Measurements from ENCODE around the gene ARAP1.
A peak's percentile ranks its signal among the peaks of the same experiment; 100 is the strongest.

The ARAP1 gene

DNA sequence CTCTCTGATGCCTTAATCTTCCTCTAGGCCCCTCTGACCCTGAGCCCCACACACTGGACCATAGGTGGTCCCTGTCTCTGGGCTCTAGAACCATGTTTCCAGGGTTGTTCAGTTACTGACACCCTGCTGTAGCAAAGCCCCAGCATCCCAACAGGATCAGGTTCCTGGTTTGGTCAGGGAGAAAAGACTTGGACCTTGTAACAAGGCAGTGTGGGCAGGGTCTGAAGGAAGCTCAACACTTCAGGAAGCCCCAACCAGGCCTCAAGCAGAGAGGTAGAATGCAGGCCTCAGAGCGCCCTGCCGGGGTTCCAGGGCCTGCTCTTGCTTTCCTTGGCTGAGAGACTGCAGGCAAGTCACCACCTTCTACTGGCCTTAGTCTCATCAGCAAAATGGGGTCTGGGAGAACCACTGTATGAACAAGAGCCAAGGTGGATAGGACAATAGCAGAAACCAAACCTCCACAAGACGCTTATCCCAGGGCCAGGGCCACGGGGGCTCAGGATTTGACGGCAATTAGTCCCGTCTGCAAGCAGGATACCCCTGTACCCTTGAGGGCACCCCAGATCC lies 4.8 kb downstream of the ARAP1 start:
- no peak for ATAC-seq (ENCODE audit: low read depth)
- peaks cover 5% of the 10 kb centered on the region for H3K36me3 Mint-ChIP-seq
- DNase-seq (ENCODE audit: low spot score in 2 of 2) = no peak
- no peaks in the 10 kb centered on the region for H3K27me3 Mint-ChIP-seq
- peaks cover 60% of the 10 kb centered on the region for H3K4me1 Mint-ChIP-seq
- no peaks in the 10 kb centered on the region for H3K9me3 Mint-ChIP-seq
- H3K27ac Mint-ChIP-seq = peak overlapping the region; percentile 78
- H3K4me3 Mint-ChIP-seq = no peak overlapping the region

DNA sequence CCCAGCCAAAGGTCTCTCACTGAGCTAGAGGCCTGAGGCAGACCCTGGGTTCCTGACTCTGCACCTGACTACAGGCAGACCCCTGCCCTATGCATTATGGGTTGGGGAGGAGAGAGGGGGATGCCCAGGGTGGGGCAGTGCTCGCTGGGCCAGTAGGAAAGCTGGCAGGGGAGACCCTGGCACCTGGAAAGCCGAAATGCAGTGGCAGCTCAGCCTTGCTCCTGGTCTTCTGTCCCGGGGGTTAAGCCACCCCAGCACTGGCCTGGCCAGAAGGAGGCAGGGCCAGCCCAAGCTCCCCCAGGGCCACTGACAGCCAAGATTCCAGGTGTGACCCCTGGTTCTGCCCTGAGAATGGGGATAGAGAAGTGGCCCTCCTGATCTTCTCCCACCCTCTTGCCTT lies 5.4 kb downstream of the ARAP1 start:
- ATAC-seq (ENCODE audit: low read depth) = no peak
- Mint-ChIP-seq H3K27me3 (no peaks in the 10 kb centered on the region), H3K4me1 (peaks cover 66% of the 10 kb centered on the region)

DNA sequence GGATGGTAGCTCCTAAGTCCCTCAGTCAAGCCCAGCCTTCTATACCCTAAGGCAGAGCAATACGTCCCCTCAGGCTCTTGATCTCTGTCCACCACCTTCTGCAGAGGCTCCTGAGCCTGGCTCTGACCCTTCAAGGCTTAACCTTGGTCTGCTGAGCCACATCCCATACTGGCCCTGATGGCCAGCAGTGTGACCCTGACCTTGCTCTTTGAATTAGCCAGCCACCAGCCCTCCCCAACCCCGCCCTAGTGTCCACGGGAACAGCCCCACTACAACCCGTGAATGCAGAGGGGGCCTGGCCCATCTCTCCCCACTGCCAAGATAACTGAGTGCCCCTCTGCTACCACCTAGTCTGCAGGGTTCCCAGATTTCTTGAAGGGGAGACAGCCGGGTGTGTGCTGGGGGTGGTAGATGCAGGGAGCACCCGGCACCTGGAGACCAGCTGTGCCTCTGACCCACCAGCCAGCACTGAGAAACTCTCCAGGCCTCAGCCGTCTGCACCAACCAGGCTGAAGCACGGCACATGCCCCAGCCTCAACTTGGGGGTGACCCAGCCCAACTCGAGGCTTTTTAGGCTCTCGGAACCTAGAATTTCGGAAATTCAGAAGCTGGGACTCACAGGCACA lies 6.2 kb downstream of the ARAP1 start:
- Mint-ChIP-seq H3K9me3 (no peaks in the 10 kb centered on the region), H3K27ac (peak overlapping the region; percentile 66), H3K4me1 (peaks cover 68% of the 10 kb centered on the region), H3K27me3 (no peaks in the 10 kb centered on the region), H3K36me3 (peaks cover 5% of the 10 kb centered on the region), H3K4me3 (no peak overlapping the region)
- DNase-seq (ENCODE audit: low spot score in 2 of 2) = no peak
- ATAC-seq (ENCODE audit: low read depth) = no peak

More for the DNA sequence above, 5.4 kb downstream of the ARAP1 start:
- Mint-ChIP-seq H3K27ac (peak overlapping the region; percentile 66), H3K9me3 (no peaks in the 10 kb centered on the region), H3K36me3 (peaks cover 5% of the 10 kb centered on the region), H3K4me3 (no peak overlapping the region)
- DNase-seq (ENCODE audit: low spot score in 2 of 2) = no peak

DNA sequence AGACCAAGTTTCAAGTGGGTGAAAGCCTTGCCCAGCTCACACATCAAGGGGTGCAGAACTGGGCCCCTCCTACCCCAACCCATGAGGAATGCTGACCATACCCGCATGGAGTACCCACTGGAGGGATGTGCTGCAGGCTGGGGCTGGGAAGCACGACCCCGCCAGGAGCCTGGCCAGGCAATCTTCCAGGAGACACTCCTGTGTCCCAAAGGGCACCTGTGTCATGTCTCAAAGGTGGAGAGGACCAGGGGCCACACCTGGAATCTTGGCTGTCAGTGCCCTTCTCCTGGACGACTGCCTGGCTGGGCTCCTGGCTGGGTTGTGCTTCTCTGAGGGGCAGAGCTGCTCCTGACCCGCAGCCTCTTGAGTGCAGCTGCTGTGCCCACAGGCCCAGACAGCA lies 6.7 kb downstream of the ARAP1 start:
- Mint-ChIP-seq H3K27me3 (no peaks in the 10 kb centered on the region), H3K4me3 (no peak overlapping the region), H3K4me1 (peaks cover 68% of the 10 kb centered on the region), H3K27ac (peak overlapping the region; percentile 66), H3K36me3 (peaks cover 5% of the 10 kb centered on the region), H3K9me3 (no peaks in the 10 kb centered on the region)
- ATAC-seq (ENCODE audit: low read depth) (no peak), DNase-seq (ENCODE audit: low spot score in 2 of 2) (no peak)

DNA sequence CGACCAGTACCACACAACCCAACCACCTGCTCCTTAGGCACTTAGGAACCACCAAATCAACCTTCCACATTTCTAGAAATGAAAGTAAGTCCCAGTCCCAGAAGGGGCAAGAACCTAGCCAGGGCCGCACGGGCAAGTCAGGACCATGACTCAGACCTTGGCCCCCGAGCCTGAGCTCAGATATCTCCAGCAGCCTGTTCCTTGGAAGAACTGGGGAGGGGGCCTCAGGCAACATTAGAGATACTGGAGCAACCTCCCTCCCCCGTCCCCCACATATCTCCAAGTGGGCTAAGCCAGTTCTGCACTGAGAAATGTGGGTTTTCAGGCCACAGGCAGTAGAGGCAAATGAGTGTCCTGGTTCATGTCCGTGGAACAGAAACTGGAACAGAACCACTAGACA lies 7.7 kb downstream of the ARAP1 start:
- ATAC-seq (ENCODE audit: low read depth) (peak; percentile 4), DNase-seq (ENCODE audit: low spot score in 2 of 2) (no peak)
- Mint-ChIP-seq H3K4me1 (peaks cover 70% of the 10 kb centered on the region), H3K36me3 (peaks cover 3% of the 10 kb centered on the region), H3K4me3 (peak overlapping the region; percentile 64), H3K9me3 (no peaks in the 10 kb centered on the region), H3K27me3 (no peaks in the 10 kb centered on the region), H3K27ac (peak overlapping the region; percentile 98)

DNA sequence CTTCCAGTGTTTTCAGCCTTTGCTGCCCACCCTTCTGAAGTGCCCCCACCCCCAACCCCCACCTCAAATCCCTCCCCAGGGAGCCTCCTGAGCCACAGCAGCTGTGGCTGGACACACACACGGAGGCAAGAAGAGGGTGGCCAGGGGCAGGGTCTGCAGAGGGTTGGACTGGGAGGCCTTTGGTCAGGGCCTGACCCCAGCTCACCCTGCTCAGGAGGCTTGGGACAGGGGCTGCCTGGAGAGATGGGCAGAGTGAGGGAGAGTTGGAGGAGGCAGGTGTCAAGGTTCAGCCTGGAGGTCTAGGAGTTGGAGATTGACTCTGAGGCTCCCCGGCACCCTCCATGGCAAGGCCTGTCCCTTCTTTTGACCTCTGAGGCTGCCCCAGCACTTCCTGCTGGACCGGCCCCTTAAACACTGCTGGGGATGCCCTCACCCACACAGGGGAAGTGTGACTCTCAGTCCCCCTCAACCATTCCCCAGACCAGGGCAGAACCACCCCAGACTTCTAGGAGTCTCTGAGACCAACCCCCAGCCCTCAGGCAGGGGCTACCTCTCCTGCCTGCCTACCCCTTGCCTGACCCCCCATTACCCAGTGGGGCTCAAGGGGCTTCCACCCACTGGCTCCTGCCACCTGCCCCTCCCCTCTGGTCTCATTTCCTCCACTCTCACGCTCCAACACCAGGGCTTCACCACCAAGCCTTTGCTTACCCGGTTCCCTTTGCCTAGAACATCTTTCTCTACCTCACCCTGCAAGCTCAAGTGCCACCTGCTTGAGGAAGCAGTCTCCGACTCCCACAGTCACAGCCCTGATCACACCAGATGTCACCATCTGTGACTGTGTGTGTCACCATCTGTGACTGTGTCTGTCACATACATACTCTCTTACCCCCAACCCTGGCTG lies 8.6 kb downstream of the ARAP1 start:
- ATAC-seq (ENCODE audit: low read depth) = peak; percentile 92
- Mint-ChIP-seq H3K4me3 (peak overlapping the region; percentile 64), H3K36me3 (peaks cover 2% of the 10 kb centered on the region), H3K27ac (peak overlapping the region; percentile 98), H3K27me3 (no peaks in the 10 kb centered on the region), H3K4me1 (peaks cover 69% of the 10 kb centered on the region), H3K9me3 (no peaks in the 10 kb centered on the region)
- peak; percentile 66 to 79 for DNase-seq (ENCODE audit: low spot score in 2 of 2)

DNA sequence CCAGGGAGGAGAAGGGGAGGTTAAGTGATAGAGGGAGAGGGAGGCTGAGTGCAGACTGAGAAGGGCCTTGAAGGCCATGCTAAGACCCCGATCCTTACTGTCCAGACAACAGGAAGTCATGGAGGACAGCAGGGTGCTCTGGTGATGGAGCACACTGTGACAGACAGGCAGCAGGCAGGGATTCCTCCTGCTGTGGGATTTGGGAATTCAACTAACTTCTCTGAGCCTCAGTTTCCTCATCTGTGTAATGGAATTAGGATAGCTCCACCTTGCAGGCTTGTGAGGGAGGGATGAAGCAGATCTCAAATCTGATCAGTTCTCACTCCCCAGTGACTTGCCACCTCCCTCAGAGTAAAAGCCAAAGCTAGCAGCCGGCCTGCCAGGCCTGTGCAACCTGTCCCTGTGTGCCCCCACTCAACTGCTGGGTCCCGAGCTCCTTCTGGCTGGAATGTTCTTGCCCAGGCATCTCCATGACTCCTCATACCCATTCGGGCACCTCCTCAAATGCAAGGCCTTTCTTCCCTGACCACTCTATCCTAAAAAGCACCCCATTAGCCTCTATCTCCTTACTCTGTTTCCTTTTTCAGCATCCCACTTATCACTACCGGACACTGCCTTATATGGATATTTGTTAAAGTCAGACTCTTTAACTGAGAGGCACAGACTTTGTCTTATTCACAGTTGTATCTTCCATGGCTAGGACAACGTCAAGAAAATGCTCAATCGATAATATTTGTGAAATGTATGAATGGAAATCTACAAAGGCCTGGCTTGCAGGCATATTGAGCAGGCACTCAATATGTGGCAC lies 9.5 kb downstream of the ARAP1 start:
- peak overlapping the region; percentile 98 for H3K27ac Mint-ChIP-seq
- no peaks in the 10 kb centered on the region for H3K27me3 Mint-ChIP-seq
- H3K4me3 Mint-ChIP-seq = peak overlapping the region; percentile 8
- no peaks in the 10 kb centered on the region for H3K9me3 Mint-ChIP-seq
- ATAC-seq (ENCODE audit: low read depth) (no peak), DNase-seq (ENCODE audit: low spot score in 2 of 2) (no peak)
- H3K4me1 Mint-ChIP-seq = peaks cover 75% of the 10 kb centered on the region
- H3K36me3 Mint-ChIP-seq = no peaks in the 10 kb centered on the region

DNA sequence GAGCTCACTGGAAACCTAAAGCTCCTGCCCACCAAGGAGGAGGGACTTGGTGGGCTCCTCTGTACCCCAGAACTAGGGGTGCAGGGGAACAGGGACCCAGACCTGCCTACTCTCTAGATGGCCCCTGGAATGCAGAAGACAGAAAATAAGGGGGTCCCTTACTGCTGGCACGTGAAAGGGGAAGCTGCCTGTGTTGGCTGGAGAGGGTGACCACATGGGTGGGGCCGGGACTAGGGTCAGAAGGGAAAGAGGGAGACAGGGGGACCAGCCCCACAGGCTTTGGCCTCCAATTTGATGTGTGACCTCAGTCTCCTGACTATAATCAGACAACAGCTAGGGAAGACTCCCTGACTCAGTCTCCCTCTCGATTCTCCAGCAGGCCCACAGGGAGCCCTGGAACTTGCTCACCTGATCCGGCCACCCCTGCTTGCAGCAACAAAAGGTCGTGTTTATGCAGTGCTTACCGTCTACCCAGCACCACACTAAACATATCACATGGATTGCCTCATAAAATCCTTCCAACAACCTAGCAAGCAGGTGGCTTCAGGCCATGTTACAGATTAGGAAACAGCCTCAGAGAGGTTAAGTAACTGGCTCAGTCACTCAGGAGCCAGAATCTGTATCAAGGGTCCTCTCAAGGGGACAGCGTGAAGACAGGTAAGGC lies 10.2 kb downstream of the ARAP1 start:
- DNase-seq (ENCODE audit: low spot score in 2 of 2) (no peak), ATAC-seq (ENCODE audit: low read depth) (no peak)
- peak overlapping the region; percentile 98 for H3K27ac Mint-ChIP-seq
- H3K4me3 Mint-ChIP-seq = peak overlapping the region; percentile 72
- peaks cover 80% of the 10 kb centered on the region for H3K4me1 Mint-ChIP-seq
- H3K36me3 Mint-ChIP-seq = peaks cover 3% of the 10 kb centered on the region
- no peaks in the 10 kb centered on the region for H3K27me3 Mint-ChIP-seq
- no peaks in the 10 kb centered on the region for H3K9me3 Mint-ChIP-seq

DNA sequence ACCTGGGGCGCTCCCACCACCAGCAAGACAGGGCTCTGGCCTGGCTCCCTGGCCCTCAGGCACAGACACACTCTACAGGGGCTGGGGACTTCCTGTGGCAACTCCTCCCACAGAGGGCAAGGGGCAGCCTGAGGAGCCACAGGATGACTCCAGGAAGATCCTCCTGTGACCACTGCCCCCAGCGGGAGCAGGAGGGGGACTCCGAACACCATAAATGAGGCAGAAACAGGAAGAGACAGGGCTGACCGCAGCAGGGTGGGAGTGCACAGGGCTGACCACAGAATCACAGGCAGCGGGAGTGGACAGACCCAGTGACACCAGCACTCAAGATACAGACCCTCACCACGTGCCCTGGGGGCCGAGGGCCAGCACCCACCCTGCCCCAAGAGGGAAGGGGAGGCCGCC lies 10.8 kb downstream of the ARAP1 start:
- H3K4me1 Mint-ChIP-seq = peaks cover 85% of the 10 kb centered on the region
- ATAC-seq (ENCODE audit: low read depth) (no peak), DNase-seq (ENCODE audit: low spot score in 2 of 2) (no peak)
- peak overlapping the region; percentile 98 for H3K27ac Mint-ChIP-seq
- H3K9me3 Mint-ChIP-seq = no peaks in the 10 kb centered on the region
- peaks cover 4% of the 10 kb centered on the region for H3K36me3 Mint-ChIP-seq
- H3K27me3 Mint-ChIP-seq = no peaks in the 10 kb centered on the region
- H3K4me3 Mint-ChIP-seq = peak overlapping the region; percentile 72

DNA sequence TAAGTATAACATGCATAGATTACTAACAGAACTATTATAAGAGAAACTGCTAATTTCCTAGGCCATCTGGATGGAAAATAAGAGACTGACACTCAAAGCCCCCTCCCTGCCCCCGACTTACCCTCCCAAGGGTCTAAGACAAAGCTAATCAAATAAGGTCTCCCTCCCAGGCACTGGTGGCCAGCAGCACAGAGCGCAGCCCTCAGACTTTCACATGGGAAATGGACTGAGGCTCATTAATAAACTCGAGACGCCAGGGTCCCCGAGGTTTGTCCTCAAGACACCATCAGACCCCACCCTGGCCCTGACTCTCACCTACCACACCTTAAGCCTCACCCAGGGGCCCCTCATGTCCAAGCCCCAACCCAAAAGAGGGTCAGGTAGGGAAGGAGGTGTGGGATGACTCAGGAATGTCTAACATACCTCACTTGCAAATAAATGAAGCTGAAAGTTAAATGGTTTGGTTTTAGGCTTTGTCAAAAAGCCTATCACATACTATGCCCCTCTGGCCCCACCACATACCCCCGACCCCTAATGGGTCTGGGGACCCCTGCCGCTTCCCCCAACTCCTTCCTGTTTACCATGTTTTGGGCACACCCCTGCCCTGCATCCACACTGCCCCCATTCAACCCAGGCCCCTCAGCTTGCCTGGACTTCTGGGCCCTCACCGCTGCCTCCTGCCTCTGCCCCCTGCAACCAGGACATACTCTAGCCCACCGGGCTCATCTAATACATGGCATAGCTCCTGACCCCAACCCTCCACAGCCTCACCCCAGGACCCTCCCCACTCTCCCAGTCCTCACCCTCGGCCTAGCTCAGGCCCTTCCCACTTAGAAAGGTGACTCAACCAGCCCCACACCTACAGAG lies 11.4 kb downstream of the ARAP1 start:
- ATAC-seq (ENCODE audit: low read depth) = no peak
- Mint-ChIP-seq H3K27ac (peak overlapping the region; percentile 98), H3K9me3 (no peaks in the 10 kb centered on the region), H3K27me3 (no peaks in the 10 kb centered on the region), H3K36me3 (peaks cover 4% of the 10 kb centered on the region), H3K4me3 (peak overlapping the region; percentile 72), H3K4me1 (peaks cover 83% of the 10 kb centered on the region)
- DNase-seq (ENCODE audit: low spot score in 2 of 2) = no peak

DNA sequence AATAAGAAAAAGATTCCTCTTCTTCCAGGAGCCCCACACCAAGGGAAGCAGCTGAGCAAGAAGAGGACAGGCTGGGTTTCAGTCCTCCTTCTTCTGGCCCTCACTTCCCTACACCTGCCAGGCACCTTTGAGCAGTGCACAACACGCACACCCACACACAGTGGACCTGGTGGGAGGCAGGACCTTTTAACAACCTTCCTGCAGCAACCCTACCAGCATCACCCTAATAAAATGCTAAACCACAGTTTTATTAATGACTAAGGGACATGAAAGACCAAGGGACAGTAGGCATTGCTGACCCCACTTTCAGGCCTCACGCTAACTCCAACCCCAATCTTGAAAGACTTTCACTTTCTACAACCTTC lies 12.2 kb downstream of the ARAP1 start:
- DNase-seq (ENCODE audit: low spot score in 2 of 2) (no peak), ATAC-seq (ENCODE audit: low read depth) (no peak)
- Mint-ChIP-seq H3K27ac (peak overlapping the region; percentile 98), H3K27me3 (no peaks in the 10 kb centered on the region), H3K4me1 (peaks cover 82% of the 10 kb centered on the region), H3K9me3 (no peaks in the 10 kb centered on the region), H3K4me3 (peak overlapping the region; percentile 91), H3K36me3 (peaks cover 4% of the 10 kb centered on the region)

DNA sequence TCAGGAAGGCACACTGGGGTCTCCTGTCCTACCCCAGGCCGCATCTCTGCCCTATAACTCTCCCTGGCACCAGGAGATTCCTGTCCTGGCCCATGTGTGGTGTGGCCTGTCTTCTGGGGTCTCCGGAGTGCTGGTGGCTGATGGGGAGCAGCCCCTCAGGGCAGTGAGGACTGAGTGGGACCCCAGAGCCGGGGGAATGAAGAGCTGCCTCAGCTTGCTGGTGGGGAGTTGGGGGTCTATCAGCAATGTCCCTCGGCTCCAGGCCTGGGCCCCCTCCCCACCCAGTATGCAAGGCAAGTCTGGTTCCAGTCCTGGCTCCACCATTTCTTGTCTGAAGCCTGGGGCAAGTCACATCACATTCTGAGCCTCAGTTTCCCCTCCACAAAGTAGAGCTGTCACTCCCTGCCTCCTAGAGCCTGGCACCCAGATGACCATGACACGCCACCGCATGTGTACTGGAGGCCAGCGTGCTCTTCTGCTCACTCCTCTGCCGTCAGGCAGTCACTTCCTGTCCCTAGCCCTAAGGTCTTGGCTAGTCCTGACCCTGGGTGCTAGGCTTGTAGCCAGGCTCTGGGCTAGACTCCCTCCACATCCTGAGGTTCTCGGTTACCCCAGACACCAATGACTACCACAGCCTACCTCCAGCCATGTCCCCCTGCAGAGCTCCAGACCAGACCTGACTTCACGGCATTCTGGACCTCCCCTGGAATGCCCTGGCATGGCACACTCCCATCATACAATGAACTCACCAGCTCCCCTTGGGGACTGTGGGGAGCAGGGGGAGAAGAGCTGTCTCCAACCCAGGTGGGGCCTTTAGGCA lies 12.8 kb downstream of the ARAP1 start:
- Mint-ChIP-seq H3K4me3 (peak overlapping the region; percentile 91), H3K36me3 (peaks cover 4% of the 10 kb centered on the region), H3K27me3 (no peaks in the 10 kb centered on the region), H3K4me1 (peaks cover 79% of the 10 kb centered on the region), H3K27ac (peak overlapping the region; percentile 98), H3K9me3 (no peaks in the 10 kb centered on the region)
- ATAC-seq (ENCODE audit: low read depth) = no peak
- no peak for DNase-seq (ENCODE audit: low spot score in 2 of 2)
